Measurements from ENCODE around the gene TSPAN19. TPM values are rescaled to one million over a fixed set of nuclear protein-coding genes. Genes with fewer than 3 reads are reported as not detected.

TSPAN19 gene
- polyA plus RNA-seq, 1 donor (not counting 4 experiments of a cell fraction or from before 2014, with no cell fraction given): 0.05 TPM

- no peak overlapping the region for H2AFZ ChIP-seq (ENCODE audit: control insufficient read depth, low read length)
- H4K20me1 ChIP-seq (ENCODE audit: control insufficient read depth, extremely low read depth, insufficient read depth, low read length): no peaks in the 10 kb centered on the region
- no peaks in the 10 kb centered on the region for H3K9me3 ChIP-seq (ENCODE audit: control insufficient read depth, low read depth, low read length)
- TF ChIP-seq EZH2 (IDR thresholded peaks at IDR 0.05; ENCODE audit: low read length): no peak
- TF ChIP-seq CTCF (optimal IDR thresholded peaks at IDR 0.05 in 1 of 3, IDR thresholded peaks at IDR 0.05 in 1 of 3, conservative IDR thresholded peaks at IDR 0.05 in 1 of 3; ENCODE audit: extremely low read depth in 1 of 3, insufficient read depth in 2 of 3, low read length in 3 of 3): no peak
- FAIRE-seq (no peak), DNase-seq (ENCODE audit: low read depth, low spot score) (no peak)
- H3K4me2 ChIP-seq (ENCODE audit: control insufficient read depth, extremely low read depth, insufficient read depth, low read depth, low read length): no peak overlapping the region
- dilution Hi-C loops (cut with MboI; ENCODE audit: extremely low pct_ligation_motif_present, low sequenced_read_pairs): no loop called here
- H3K4me1 ChIP-seq (ENCODE audit: control insufficient read depth, extremely low read depth, insufficient read depth, low read length): no peaks in the 10 kb centered on the region
- no peaks in the 10 kb centered on the region for H3K9me1 ChIP-seq (ENCODE audit: control insufficient read depth, extremely low read depth, insufficient read depth, low read length)
- H3K36me3 ChIP-seq (ENCODE audit: control insufficient read depth in 2 of 2, extremely low read depth in 1 of 2, insufficient read depth in 2 of 2, low read length in 2 of 2): no peaks in the 10 kb centered on the region
- H3K79me2 ChIP-seq (ENCODE audit: control insufficient read depth, insufficient read depth, low read length): no peaks in the 10 kb centered on the region
- H3K27ac ChIP-seq (ENCODE audit: control insufficient read depth, insufficient read depth, low read length): no peak overlapping the region
- H3K4me3 ChIP-seq (ENCODE audit: control insufficient read depth in 2 of 3, extremely low read depth in 1 of 3, insufficient read depth in 2 of 3, low read depth in 1 of 3, low read length in 3 of 3): no peak overlapping the region
- no peak overlapping the region for H3K9ac ChIP-seq (ENCODE audit: control insufficient read depth, extremely low read depth, insufficient read depth, low read length)
- H3K27me3 ChIP-seq (ENCODE audit: control insufficient read depth, extremely low read depth, insufficient read depth, low read length): no peaks in the 10 kb centered on the region
Measured at GRCh38 chr12:84998341-84998740, 37.7 kb downstream of the TSPAN19 start.

DNA sequence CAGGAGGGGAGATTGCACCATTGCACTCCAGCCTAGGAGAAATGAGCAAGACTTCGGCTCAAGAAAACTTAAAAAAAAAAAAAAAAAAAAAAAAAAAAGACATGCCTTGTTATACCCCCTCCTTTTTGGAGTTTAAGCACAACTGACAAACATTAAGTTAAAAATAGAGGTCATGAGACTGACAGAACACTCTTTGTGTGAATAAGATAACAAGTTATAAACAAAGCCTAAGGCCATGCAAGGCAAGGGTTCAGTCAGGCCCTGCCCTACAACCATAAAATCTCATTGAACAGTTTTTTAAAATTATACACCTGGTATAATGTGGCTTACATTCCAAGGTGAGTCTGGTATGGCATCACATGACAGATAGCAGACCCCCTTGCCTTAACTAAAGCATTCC is 39.3 kb downstream of the TSPAN19 start:
- Histone ChIP-seq H3K4me2 (ENCODE audit: control insufficient read depth, extremely low read depth, insufficient read depth, low read depth, low read length) (no peak overlapping the region), H3K79me2 (ENCODE audit: control insufficient read depth, insufficient read depth, low read length) (no peaks in the 10 kb centered on the region), H4K20me1 (ENCODE audit: control insufficient read depth, extremely low read depth, insufficient read depth, low read length) (no peaks in the 10 kb centered on the region), H3K36me3 (ENCODE audit: control insufficient read depth in 2 of 2, extremely low read depth in 1 of 2, insufficient read depth in 2 of 2, low read length in 2 of 2) (no peaks in the 10 kb centered on the region), H3K27ac (ENCODE audit: control insufficient read depth, insufficient read depth, low read length) (no peak overlapping the region), H3K9ac (ENCODE audit: control insufficient read depth, extremely low read depth, insufficient read depth, low read length) (no peak overlapping the region), H3K9me1 (ENCODE audit: control insufficient read depth, extremely low read depth, insufficient read depth, low read length) (no peaks in the 10 kb centered on the region), H3K9me3 (ENCODE audit: control insufficient read depth, low read depth, low read length) (no peaks in the 10 kb centered on the region), H3K27me3 (ENCODE audit: control insufficient read depth, extremely low read depth, insufficient read depth, low read length) (no peaks in the 10 kb centered on the region), H2AFZ (ENCODE audit: control insufficient read depth, low read length) (no peak overlapping the region), H3K4me1 (ENCODE audit: control insufficient read depth, extremely low read depth, insufficient read depth, low read length) (no peaks in the 10 kb centered on the region), H3K4me3 (ENCODE audit: control insufficient read depth in 2 of 3, extremely low read depth in 1 of 3, insufficient read depth in 2 of 3, low read depth in 1 of 3, low read length in 3 of 3) (no peak overlapping the region)
- no peak for TF ChIP-seq CTCF (optimal IDR thresholded peaks at IDR 0.05 in 1 of 3, IDR thresholded peaks at IDR 0.05 in 1 of 3, conservative IDR thresholded peaks at IDR 0.05 in 1 of 3; ENCODE audit: extremely low read depth in 1 of 3, insufficient read depth in 2 of 3, low read length in 3 of 3)
- no peak for TF ChIP-seq EZH2 (IDR thresholded peaks at IDR 0.05; ENCODE audit: low read length)
- no peak for DNase-seq (ENCODE audit: low read depth, low spot score)
- dilution Hi-C loops (cut with MboI; ENCODE audit: extremely low pct_ligation_motif_present, low sequenced_read_pairs): no loop called here
- no peak for FAIRE-seq

Measured in keratinocyte (primary cell).